HepG2 (cell line): ENCODE results near the gene TMEM237. TPM values are rescaled to one million over a fixed set of nuclear protein-coding genes. Genes with fewer than 3 reads are reported as not detected.

ENCODE experiments used
- AKAP8 ChIP-seq: sonication (generic); formaldehyde crosslinking; IDR thresholded peaks from 2 replicates; pipeline ENCODE4 v1.5.1; 2020; ENCODE audit warnings: mild to moderate bottlenecking, missing genetic modification reagents
- ARNT ChIP-seq: fragments of 450-650 bp; IDR thresholded peaks from 2 replicates; pipeline ENCODE4 v1.6.1; 2017
- BRCA1 ChIP-seq: sonication (generic); formaldehyde crosslinking; IDR thresholded peaks from 2 replicates; pipeline ENCODE4 v1.4.0; 2020; ENCODE audit warnings: missing genetic modification reagents
- EHMT2 ChIP-seq: fragments of 200-600 bp; sonication (generic); IDR thresholded peaks from 2 replicates; pipeline ENCODE4 v1.7.0; 2017; ENCODE audit warnings: antibody characterized with exemption, low read depth, low read length, borderline replicate concordance
- FOXA1 ChIP-seq, 2 experiments: fragments of 450-650 bp in 1 of 2; sonication (generic) in 1 of 2; formaldehyde crosslinking in 1 of 2; IDR thresholded peaks; 2 replicates each; pipeline versions ENCODE4 v1.4.0 to v1.6.1; 2016 to 2020; ENCODE audit warnings: missing genetic modification reagents in 1 of 2
- HMG20A ChIP-seq: IDR thresholded peaks from 2 replicates; pipeline ENCODE4 v1.6.1; 2016; ENCODE audit warnings: borderline replicate concordance
- KDM5B ChIP-seq: sonication (generic); formaldehyde crosslinking; IDR thresholded peaks from 2 replicates; pipeline ENCODE4 v1.4.0; 2020; ENCODE audit warnings: missing genetic modification reagents, mild to moderate bottlenecking, borderline replicate concordance
- PCBP2 ChIP-seq: fragments of 200-400 bp; formaldehyde crosslinking; optimal IDR thresholded peaks from 2 replicates; pipeline ENCODE3; 2018; ENCODE audit warnings: low read length, low read depth; ENCODE audit not compliant: poor library complexity, severe bottlenecking
- TCF12 ChIP-seq, 2 experiments: fragments of 450-650 bp in 1 of 2; sonication (generic) in 1 of 2; formaldehyde crosslinking in 1 of 2; IDR thresholded peaks; 2 replicates each; pipeline versions ENCODE4 v1.6.1 to v1.8.0; 2017 to 2022; ENCODE audit warnings: antibody characterized with exemption in 1 of 2, mild to moderate bottlenecking in 1 of 2, missing genetic modification reagents in 1 of 2, moderate library complexity in 1 of 2
- TOPORS ChIP-seq: sonication (generic); formaldehyde crosslinking; IDR thresholded peaks from 2 replicates; pipeline ENCODE4 v1.8.0; 2023; ENCODE audit warnings: mild to moderate bottlenecking, missing genetic modification reagents
- ZFY ChIP-seq: sonication (generic); formaldehyde crosslinking; IDR thresholded peaks from 2 replicates; pipeline ENCODE4 v1.4.0; 2020; ENCODE audit warnings: missing genetic modification reagents
- ZFYVE20 ChIP-seq: sonication (generic); formaldehyde crosslinking; IDR thresholded peaks from 2 replicates; pipeline ENCODE4 v1.8.0; 2023; ENCODE audit warnings: low read depth, mild to moderate bottlenecking, moderate library complexity, missing genetic modification reagents, borderline replicate concordance
- ZKSCAN1 ChIP-seq: fragments of 150-350 bp; IDR thresholded peaks from 2 replicates; pipeline ENCODE4 v1.6.1; 2014; ENCODE audit warnings: low read length
- ZNF253 ChIP-seq: sonication (generic); formaldehyde crosslinking; IDR thresholded peaks from 2 replicates; pipeline ENCODE4 v1.8.0; 2022; ENCODE audit warnings: mild to moderate bottlenecking, missing genetic modification reagents, borderline replicate concordance
- ZNF724P ChIP-seq: sonication (generic); formaldehyde crosslinking; IDR thresholded peaks from 2 replicates; pipeline ENCODE4 v1.8.0; 2022; ENCODE audit warnings: missing genetic modification reagents, borderline replicate concordance
- ZNF75D ChIP-seq: sonication (generic); formaldehyde crosslinking; IDR thresholded peaks from 2 replicates; pipeline ENCODE4 v1.8.1; 2023; ENCODE audit warnings: missing genetic modification reagents, mild to moderate bottlenecking, borderline replicate concordance
- ZNF816 ChIP-seq: sonication (generic); formaldehyde crosslinking; IDR thresholded peaks from 2 replicates; pipeline ENCODE4 v1.8.0; 2022; ENCODE audit warnings: missing genetic modification reagents, mild to moderate bottlenecking, borderline replicate concordance
- ZNF841 ChIP-seq: sonication (generic); formaldehyde crosslinking; IDR thresholded peaks from 2 replicates; pipeline ENCODE4 v1.8.1; 2023; ENCODE audit warnings: missing genetic modification reagents, borderline replicate concordance
- polyA plus RNA-seq, 8 experiments: library from polyadenylated mRNA; depleted of rRNA in 3 of 8; stranded (reverse) in 7 of 8; unstranded in 1 of 8; fragments of >200 nt; fragmentation: Illumina TruSeq in 4 of 8; extraction: Trizol in 4 of 8; gene quantifications; 2 replicates each; pipeline versions ENCODE4 v1.2.1 to v1.2.3, GENCODE V29; 2011 to 2016; ENCODE audit warnings: low read depth in 4 of 8, missing spikeins in 1 of 8, mixed read lengths in 1 of 8; ENCODE audit not compliant: insufficient read depth in 1 of 8
- total RNA-seq, 5 experiments: library from RNA; depleted of rRNA; stranded (reverse); fragments of >200 nt; fragmentation: Illumina TruSeq; extraction: Trizol; gene quantifications; 2 replicates each; pipeline ENCODE4 v1.2.3, GENCODE V29; 2016; ENCODE audit warnings: low read depth in 1 of 5
- TF ChIP-seq, protein P1 (sequence below): IDR thresholded peaks from 2 replicates; pipeline ENCODE4 v1.4.0; 2020; ENCODE audit warnings: mild to moderate bottlenecking, missing genetic modification reagents
- TF ChIP-seq, protein P2 (sequence below): IDR thresholded peaks from 2 replicates; pipeline ENCODE4 v1.6.1; 2012; ENCODE audit warnings: inconsistent platforms
- TF ChIP-seq, protein P3 (sequence below): sonication (generic); formaldehyde crosslinking; IDR thresholded peaks from 2 replicates; pipeline ENCODE4 v1.8.1; 2023; ENCODE audit warnings: mild to moderate bottlenecking, inconsistent platforms, moderate library complexity, missing genetic modification reagents, borderline replicate concordance
- TF ChIP-seq, protein P4 (sequence below): sonication (generic); formaldehyde crosslinking; IDR thresholded peaks from 2 replicates; pipeline ENCODE4 v1.4.0; 2020; ENCODE audit warnings: mild to moderate bottlenecking, low read depth, missing genetic modification reagents

The TMEM237 gene
- total and polyA plus RNA-seq, 2 of the 13 experiments (the other 11 are each of a cell fraction or from before 2014, with no cell fraction given): 21.8 to 36.1 TPM

DNA sequence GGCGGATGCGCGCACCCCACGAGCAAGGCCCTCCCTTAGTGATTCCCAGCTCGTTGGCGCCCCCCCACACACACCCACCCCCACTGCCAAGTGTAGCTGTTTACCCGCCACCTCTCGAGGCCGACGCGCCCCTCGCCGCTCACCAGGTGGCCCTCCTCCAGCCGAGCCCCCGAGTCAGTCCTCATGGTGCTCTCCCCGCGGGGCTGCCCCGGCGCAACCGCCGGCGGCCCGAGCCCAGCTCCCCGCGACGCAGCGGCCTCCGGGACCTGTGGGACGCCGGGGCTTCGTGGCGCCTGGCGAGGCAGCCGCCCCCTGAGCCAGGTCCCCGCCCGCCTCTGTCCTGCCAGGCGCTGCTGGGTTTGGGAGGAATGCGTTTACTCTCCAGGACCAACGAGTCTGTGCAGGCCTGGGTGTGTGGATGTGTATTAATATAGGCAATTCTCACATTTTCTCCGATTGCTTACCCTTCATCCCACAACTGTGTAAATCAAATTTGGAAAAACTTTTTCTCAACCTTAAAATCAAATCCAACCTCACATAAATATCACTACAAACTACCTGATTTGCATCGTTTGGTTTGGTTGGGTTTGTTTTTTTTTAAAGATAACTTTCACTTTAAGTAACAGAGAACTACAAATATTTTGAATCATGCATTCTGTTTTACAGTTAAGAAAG is at the start of gene TMEM237 (continued):
- TF ChIP-seq, protein P1, sequence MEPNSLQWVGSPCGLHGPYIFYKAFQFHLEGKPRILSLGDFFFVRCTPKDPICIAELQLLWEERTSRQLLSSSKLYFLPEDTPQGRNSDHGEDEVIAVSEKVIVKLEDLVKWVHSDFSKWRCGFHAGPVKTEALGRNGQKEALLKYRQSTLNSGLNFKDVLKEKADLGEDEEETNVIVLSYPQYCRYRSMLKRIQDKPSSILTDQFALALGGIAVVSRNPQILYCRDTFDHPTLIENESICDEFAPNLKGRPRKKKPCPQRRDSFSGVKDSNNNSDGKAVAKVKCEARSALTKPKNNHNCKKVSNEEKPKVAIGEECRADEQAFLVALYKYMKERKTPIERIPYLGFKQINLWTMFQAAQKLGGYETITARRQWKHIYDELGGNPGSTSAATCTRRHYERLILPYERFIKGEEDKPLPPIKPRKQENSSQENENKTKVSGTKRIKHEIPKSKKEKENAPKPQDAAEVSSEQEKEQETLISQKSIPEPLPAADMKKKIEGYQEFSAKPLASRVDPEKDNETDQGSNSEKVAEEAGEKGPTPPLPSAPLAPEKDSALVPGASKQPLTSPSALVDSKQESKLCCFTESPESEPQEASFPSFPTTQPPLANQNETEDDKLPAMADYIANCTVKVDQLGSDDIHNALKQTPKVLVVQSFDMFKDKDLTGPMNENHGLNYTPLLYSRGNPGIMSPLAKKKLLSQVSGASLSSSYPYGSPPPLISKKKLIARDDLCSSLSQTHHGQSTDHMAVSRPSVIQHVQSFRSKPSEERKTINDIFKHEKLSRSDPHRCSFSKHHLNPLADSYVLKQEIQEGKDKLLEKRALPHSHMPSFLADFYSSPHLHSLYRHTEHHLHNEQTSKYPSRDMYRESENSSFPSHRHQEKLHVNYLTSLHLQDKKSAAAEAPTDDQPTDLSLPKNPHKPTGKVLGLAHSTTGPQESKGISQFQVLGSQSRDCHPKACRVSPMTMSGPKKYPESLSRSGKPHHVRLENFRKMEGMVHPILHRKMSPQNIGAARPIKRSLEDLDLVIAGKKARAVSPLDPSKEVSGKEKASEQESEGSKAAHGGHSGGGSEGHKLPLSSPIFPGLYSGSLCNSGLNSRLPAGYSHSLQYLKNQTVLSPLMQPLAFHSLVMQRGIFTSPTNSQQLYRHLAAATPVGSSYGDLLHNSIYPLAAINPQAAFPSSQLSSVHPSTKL (CRISPR knock-in tag): peak; percentile 4; the same call in 1 of the 2 replicates
- no peak; the same call in 1 of the 2 replicates for TF ChIP-seq TOPORS (CRISPR knock-in tag)
- TF ChIP-seq ZNF253: peak; percentile 35; the same call in 1 of the 2 replicates
- TF ChIP-seq KDM5B (CRISPR knock-in tag): 0 out of 2 replicates have a peak, but pooled peaks have one; percentile 11
- TF ChIP-seq, protein P2, sequence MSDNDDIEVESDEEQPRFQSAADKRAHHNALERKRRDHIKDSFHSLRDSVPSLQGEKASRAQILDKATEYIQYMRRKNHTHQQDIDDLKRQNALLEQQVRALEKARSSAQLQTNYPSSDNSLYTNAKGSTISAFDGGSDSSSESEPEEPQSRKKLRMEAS: peak; percentile 71
- TF ChIP-seq ZNF724P (CRISPR knock-in tag): no peak; the same call in 1 of the 2 replicates
- TF ChIP-seq TCF12 (IDR thresholded peaks at IDR 0.05): no peak
- no peak; the same call in 1 of the 2 replicates for TF ChIP-seq TCF12 (CRISPR knock-in tag; IDR thresholded peaks at IDR 0.05)
- TF ChIP-seq ZFYVE20: 0 out of 2 replicates have a peak, but pooled peaks have one; percentile 1
- TF ChIP-seq PCBP2: no peak
- no peak for TF ChIP-seq EHMT2
- no peak for TF ChIP-seq FOXA1 (IDR thresholded peaks at IDR 0.05)
- 0 out of 2 replicates have a peak, but pooled peaks have one; percentile 30 for TF ChIP-seq FOXA1 (CRISPR knock-in tag; IDR thresholded peaks at IDR 0.05)
- no peak; the same call in 1 of the 2 replicates for TF ChIP-seq ZNF816 (CRISPR knock-in tag)
- TF ChIP-seq ZKSCAN1: no peak
- TF ChIP-seq BRCA1: no peak
- TF ChIP-seq, protein P3, sequence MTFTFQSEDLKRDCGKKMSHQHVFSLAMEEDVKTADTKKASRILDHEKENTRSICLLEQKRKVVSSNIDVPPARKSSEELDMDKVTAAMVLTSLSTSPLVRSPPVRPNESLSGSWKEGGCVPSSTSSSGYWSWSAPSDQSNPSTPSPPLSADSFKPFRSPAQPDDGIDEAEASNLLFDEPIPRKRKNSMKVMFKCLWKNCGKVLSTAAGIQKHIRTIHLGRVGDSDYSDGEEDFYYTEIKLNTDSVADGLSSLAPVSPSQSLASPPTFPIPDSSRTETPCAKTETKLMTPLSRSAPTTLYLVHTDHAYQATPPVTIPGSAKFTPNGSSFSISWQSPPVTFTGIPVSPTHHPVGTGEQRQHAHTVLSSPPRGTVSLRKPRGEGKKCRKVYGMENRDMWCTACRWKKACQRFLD (CRISPR knock-in tag): peak; percentile 37; the same call in 1 of the 2 replicates
- peak; percentile 31; the same call in 1 of the 2 replicates for TF ChIP-seq ZNF841 (CRISPR knock-in tag)
- TF ChIP-seq ARNT: no peak
- TF ChIP-seq ZFY (CRISPR knock-in tag): peak; percentile 59
- TF ChIP-seq, protein P4, sequence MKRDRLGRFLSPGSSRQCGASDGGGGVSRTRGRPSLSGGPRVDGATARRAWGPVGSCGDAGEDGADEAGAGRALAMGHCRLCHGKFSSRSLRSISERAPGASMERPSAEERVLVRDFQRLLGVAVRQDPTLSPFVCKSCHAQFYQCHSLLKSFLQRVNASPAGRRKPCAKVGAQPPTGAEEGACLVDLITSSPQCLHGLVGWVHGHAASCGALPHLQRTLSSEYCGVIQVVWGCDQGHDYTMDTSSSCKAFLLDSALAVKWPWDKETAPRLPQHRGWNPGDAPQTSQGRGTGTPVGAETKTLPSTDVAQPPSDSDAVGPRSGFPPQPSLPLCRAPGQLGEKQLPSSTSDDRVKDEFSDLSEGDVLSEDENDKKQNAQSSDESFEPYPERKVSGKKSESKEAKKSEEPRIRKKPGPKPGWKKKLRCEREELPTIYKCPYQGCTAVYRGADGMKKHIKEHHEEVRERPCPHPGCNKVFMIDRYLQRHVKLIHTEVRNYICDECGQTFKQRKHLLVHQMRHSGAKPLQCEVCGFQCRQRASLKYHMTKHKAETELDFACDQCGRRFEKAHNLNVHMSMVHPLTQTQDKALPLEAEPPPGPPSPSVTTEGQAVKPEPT (CRISPR knock-in tag): no peak; the same call in 1 of the 2 replicates
- TF ChIP-seq HMG20A (CRISPR knock-in tag): no peak
- no peak for TF ChIP-seq ZNF75D (CRISPR knock-in tag)
- TF ChIP-seq AKAP8 (CRISPR knock-in tag): 0 out of 2 replicates have a peak, but pooled peaks have one; percentile 21
